A673 (cell line): ENCODE results near the gene BPTF.

Source experiments
- CTCF ChIP-seq: fragments of 300-800, 200-600 bp; sonication (generic); conservative IDR thresholded peaks from 2 replicates; pipeline ENCODE4 v1.5.1; 2017; ENCODE audit warnings: low read depth, mild to moderate bottlenecking, antibody characterized with exemption, low read length, moderate library complexity, mixed read lengths
- EZH2 ChIP-seq: fragments of 200-600 bp; sonication (generic); IDR thresholded peaks from 2 replicates; pipeline ENCODE4 v1.6.1; 2017; ENCODE audit warnings: borderline replicate concordance, low read depth, mild to moderate bottlenecking, mixed read lengths, antibody characterized with exemption, low read length; ENCODE audit not compliant: poor library complexity, severe bottlenecking

DNA sequence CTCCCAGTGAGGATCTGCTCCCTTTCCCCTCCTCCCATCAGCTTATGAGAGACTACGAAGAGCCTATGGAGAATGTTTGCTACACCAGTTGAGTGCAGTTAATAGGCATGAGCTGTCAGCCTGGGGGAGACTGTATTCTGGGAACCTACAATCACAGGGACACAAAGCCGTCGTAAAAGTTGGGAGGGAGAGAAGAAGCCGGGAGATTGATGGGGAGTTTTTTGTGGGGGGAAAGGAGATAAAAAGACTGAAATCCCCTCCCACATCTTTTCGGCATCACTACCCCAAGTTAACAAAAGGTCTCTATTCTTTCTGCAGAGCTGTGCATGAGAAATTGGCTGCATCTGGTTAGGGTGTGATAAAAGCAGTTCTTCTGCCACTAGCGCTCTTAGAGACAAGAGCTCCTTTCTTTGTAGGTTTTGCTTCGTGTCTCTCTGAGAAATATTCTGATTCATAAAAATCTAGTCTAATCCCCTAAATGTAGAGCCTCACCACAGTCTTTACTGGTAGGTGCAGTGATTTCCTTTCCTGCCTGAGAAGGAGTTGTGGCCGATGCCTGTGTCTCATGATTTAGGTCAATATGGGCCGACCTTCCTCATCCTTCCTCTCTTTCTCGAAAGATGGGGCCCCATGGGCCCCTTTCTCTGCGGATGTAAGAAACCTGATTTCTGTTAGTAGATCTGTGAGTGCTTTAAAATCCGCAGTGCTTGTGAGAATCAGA lies 77.4 kb downstream of the BPTF start:
- TF ChIP-seq CTCF (no peak), EZH2 (no peak)
